Stimulated activated CD8-positive, alpha-beta memory T cell treated with anti-CD3 and anti-CD28 coated beads, Interleukin-7, amount 100 ng/mL, for 1 hour (primary cell): ENCODE data around the gene PRICKLE3.
A peak's percentile ranks its signal among the peaks of the same experiment; 100 is the strongest.
"Not testable (repeated sequence)": the region's sequence is repeated elsewhere in the genome, so short reads cannot be mapped to it uniquely, and the experiment has no call there.

Source experiments
- DNase-seq, 2 donors: peaks; one replicate each; pipeline ENCODE4 v3.0.0-alpha.2; 2020; ENCODE audit warnings: low read depth in 2 of 2

PRICKLE3 gene

GRCh38 chrX:49179358-49179757 is 6.8 kb downstream of the PRICKLE3 start:
- no peak for DNase-seq

GRCh38 chrX:49178537-49178936 is 7.6 kb downstream of the PRICKLE3 start:
- no peak for DNase-seq

GRCh38 chrX:49177873-49178480 is 8.2 kb downstream of the PRICKLE3 start:
- DNase-seq = no peak

- DNase-seq = no peak
Measured at GRCh38 chrX:49177338-49177833, 8.8 kb downstream of the PRICKLE3 start.

GRCh38 chrX:49176421-49177326 is 9.5 kb downstream of the PRICKLE3 start:
- no peak for DNase-seq

- no peak for DNase-seq
Measured at GRCh38 chrX:49175435-49176274, 10.5 kb downstream of the PRICKLE3 start.

GRCh38 chrX:49174723-49175122 is 11.4 kb downstream of the PRICKLE3 start:
- DNase-seq = no peak

- DNase-seq = not testable (repeated sequence)
Measured at GRCh38 chrX:49173544-49173943, 12.6 kb downstream of the PRICKLE3 start.

- DNase-seq = peak in 1 of 2 donors; percentile 34
Measured at GRCh38 chrX:49172280-49172780, 13.8 kb downstream of the PRICKLE3 start.

- DNase-seq = peak in 1 of 2 donors; percentile 47
Measured at GRCh38 chrX:49171752-49172279, 14.4 kb downstream of the PRICKLE3 start, which contains the start of gene PLP2. Gene PLP2 (plus strand): TSS chrX:49171898. CDS start chrX:49172001, 103 bp downstream.

- DNase-seq = no peak
Measured at GRCh38 chrX:49167740-49168108, 18.4 kb downstream of the PRICKLE3 start.

GRCh38 chrX:49166914-49167739 is 19.0 kb downstream of the PRICKLE3 start:
- peak in 1 of 2 donors; percentile 35 for DNase-seq

GRCh38 chrX:49165901-49166881 is 20.0 kb downstream of the PRICKLE3 start:
- peak in 1 of 2 donors; percentile 39 for DNase-seq

GRCh38 chrX:49164589-49165360 is 21.4 kb downstream of the PRICKLE3 start:
- no peak for DNase-seq

GRCh38 chrX:49163555-49164419 is 22.4 kb downstream of the PRICKLE3 start:
- peak; percentile 48 to 60 for DNase-seq

- no peak for DNase-seq
Measured at GRCh38 chrX:49162620-49163019, 23.6 kb downstream of the PRICKLE3 start, which contains the start of gene MAGIX. Gene MAGIX (plus strand): TSS chrX:49162758. CDS start chrX:49162890, 132 bp downstream.

- no peak for DNase-seq
Measured at GRCh38 chrX:49161632-49162031, 24.5 kb downstream of the PRICKLE3 start.
